HCT116 (cell line): ENCODE measurements around the gene NEURL1. TPM values are rescaled to one million over a fixed set of nuclear protein-coding genes. Genes with fewer than 3 reads are reported as not detected.
A peak's percentile ranks its signal among the peaks of the same experiment; 100 is the strongest.
"Not testable (repeated sequence)": the region's sequence is repeated elsewhere in the genome, so short reads cannot be mapped to it uniquely, and the experiment has no call there.

ENCODE experiments used
- ATAC-seq: fragments of 200-7000 bp; cut with Tn5 transposase; 2 replicates; pipeline ENCODE4 v1.9.1; 2020; ENCODE audit warnings: mild to moderate bottlenecking, moderate library complexity
- BruUV-seq: library from RNA; stranded (reverse); fragments of 400-500 nt; replicated peaks from 2 replicates; lab custom pipeline; 2021; lab: Mats Ljungman, UMichigan
- CTCF ChIA-PET: fragments of 300-600 bp; sonication (Branson Sonifier 250); formaldehyde crosslinking; loops from one replicate; lab custom pipeline; 2021; ENCODE audit warnings: antibody characterized with exemption; lab: Charles Lee
- POLR2A ChIA-PET: fragments of 300-600, 350-600 bp; sonication (Branson Sonifier 250); formaldehyde crosslinking; loops from one replicate; lab custom pipeline; 2021; ENCODE audit warnings: antibody characterized with exemption; lab: Charles Lee
- RAD21 ChIA-PET, 2 experiments: fragments of 300-600 bp; sonication (Branson Sonifier 250); formaldehyde crosslinking; loops; one replicate each; lab custom pipeline; 2023; ENCODE audit warnings: low total read pairs in 2 of 2; ENCODE audit not compliant: uncharacterized antibody in 2 of 2, unreplicated experiment in 2 of 2, low non-redundant PET in 1 of 2; lab: Charles Lee
- DNase-seq: peaks from one replicate; pipeline ENCODE4 v3.0.0-alpha.2; 2010; ENCODE audit warnings: low read depth, low spot score
- H2AFZ ChIP-seq: fragments of 200-600 bp; shearing (Covaris generic), sonication (generic); 2 replicates; pipeline ENCODE4 v1.6.1; 2017; ENCODE audit warnings: low read depth, mixed run types, mixed read lengths, antibody characterized with exemption, low read length; ENCODE audit not compliant: poor library complexity, severe bottlenecking
- H3K27ac ChIP-seq: 2 replicates; pipeline ENCODE4 v1.5.1; 2012; ENCODE audit warnings: low read depth, low read length
- H3K27me3 ChIP-seq: fragments of 200-600 bp; sonication (generic); 2 replicates; pipeline ENCODE4 v1.6.1; 2016; ENCODE audit warnings: mixed run types, low read length, mixed read lengths; ENCODE audit not compliant: insufficient read depth
- H3K36me3 ChIP-seq, 2 experiments: fragments of 200-500 bp in 1 of 2; fragments of 200-600 bp in 1 of 2; sonication (Bioruptor generic) in 1 of 2; sonication (generic) in 1 of 2; 2 replicates each; pipeline versions ENCODE4 v1.5.1 to v1.6.1; 2014 to 2016; ENCODE audit warnings: low read length in 2 of 2, inconsistent platforms in 1 of 2, mixed read lengths in 1 of 2, mixed run types in 1 of 2; ENCODE audit not compliant: insufficient read depth in 2 of 2, control insufficient read depth in 1 of 2
- H3K4me1 ChIP-seq, 2 experiments: fragments of 200-600 bp in 1 of 2; sonication (generic) in 1 of 2; 2 replicates each; pipeline versions ENCODE4 v1.5.1 to v1.6.1; 2012 to 2017; ENCODE audit warnings: low read length in 2 of 2, inconsistent platforms in 1 of 2, mild to moderate bottlenecking in 1 of 2, mixed read lengths in 1 of 2, mixed run types in 1 of 2, moderate library complexity in 1 of 2; ENCODE audit not compliant: insufficient read depth in 2 of 2, control insufficient read depth in 1 of 2
- H3K4me2 ChIP-seq: fragments of 200-600 bp; sonication (generic); 2 replicates; pipeline ENCODE4 v1.6.1; 2017; ENCODE audit warnings: mixed run types, low read length, mixed read lengths
- H3K4me3 ChIP-seq, 2 experiments: fragments of 200-600 bp in 1 of 2; sonication (generic) in 1 of 2; replicated peaks in 1 of 2; 2 replicates each; pipeline ENCODE4 v1.5.1; 2011 to 2016; ENCODE audit warnings: low read length in 2 of 2, control low read depth in 1 of 2, low read depth in 1 of 2, mild to moderate bottlenecking in 1 of 2, mixed read lengths in 1 of 2, mixed run types in 1 of 2
- H3K79me2 ChIP-seq: fragments of 200-600 bp; sonication (generic); 2 replicates; pipeline ENCODE4 v1.6.1; 2017; ENCODE audit warnings: mild to moderate bottlenecking, mixed run types, low read length, moderate library complexity, mixed read lengths; ENCODE audit not compliant: insufficient read depth
- H3K9ac ChIP-seq: fragments of 200-600 bp; sonication (generic); 2 replicates; pipeline ENCODE4 v1.6.1; 2016; ENCODE audit warnings: low read length, mixed read lengths
- H3K9me2 ChIP-seq: fragments of 200-600 bp; sonication (generic), shearing (Covaris generic); 2 replicates; pipeline ENCODE4 v1.6.1; 2017; ENCODE audit warnings: mixed run types, mild to moderate bottlenecking, moderate library complexity; ENCODE audit not compliant: insufficient read depth
- H3K9me3 ChIP-seq, 2 experiments: fragments of 200-500 bp in 1 of 2; fragments of 200-600 bp in 1 of 2; sonication (Bioruptor generic) in 1 of 2; sonication (generic) in 1 of 2; 2 replicates each; pipeline ENCODE4 v1.6.1; 2014 to 2017; ENCODE audit warnings: low read length in 2 of 2, mixed read lengths in 2 of 2, inconsistent platforms in 1 of 2, low read depth in 1 of 2, mild to moderate bottlenecking in 1 of 2, mixed run types in 1 of 2, moderate library complexity in 1 of 2; ENCODE audit not compliant: control insufficient read depth in 1 of 2, insufficient read depth in 1 of 2
- H4K20me1 ChIP-seq: fragments of 200-600 bp; sonication (generic), shearing (Covaris generic); 2 replicates; pipeline ENCODE4 v1.6.1; 2017; ENCODE audit warnings: mixed run types, mild to moderate bottlenecking, moderate library complexity; ENCODE audit not compliant: insufficient read depth
- ATF3 ChIP-seq: IDR thresholded peaks from 2 replicates; pipeline ENCODE4 v1.6.1; 2012
- CBX3 ChIP-seq: IDR thresholded peaks from 2 replicates; pipeline ENCODE4 v1.6.1; 2012; ENCODE audit warnings: low read depth
- CTCF ChIP-seq, 3 experiments: fragments of 200-600 bp in 1 of 3; sonication (generic) in 1 of 3; IDR thresholded peaks in 2 of 3; conservative IDR thresholded peaks in 1 of 3; 2 replicates each; pipeline ENCODE4 v1.5.1; 2012 to 2017; ENCODE audit warnings: low read depth in 2 of 3, low read length in 2 of 3, antibody characterized with exemption in 1 of 3, borderline replicate concordance in 1 of 3, control low read depth in 1 of 3, mild to moderate bottlenecking in 1 of 3, mixed read lengths in 1 of 3, mixed run types in 1 of 3, moderate library complexity in 1 of 3; ENCODE audit not compliant: insufficient read depth in 1 of 3
- EGR1 ChIP-seq: IDR thresholded peaks from 2 replicates; pipeline ENCODE4 v1.6.1; 2012; ENCODE audit warnings: low read depth
- EZH2phosphoT487 ChIP-seq: fragments of 200-600 bp; IDR thresholded peaks from 2 replicates; pipeline ENCODE4 v1.6.1; 2018; ENCODE audit warnings: antibody characterized with exemption, borderline replicate concordance
- JUND ChIP-seq: IDR thresholded peaks from 2 replicates; pipeline ENCODE4 v1.6.1; 2012
- POLR2AphosphoS5 ChIP-seq: IDR thresholded peaks from 2 replicates; pipeline ENCODE4 v1.6.1; 2011; ENCODE audit warnings: mild to moderate bottlenecking, low read depth, low read length, moderate library complexity
- SP1 ChIP-seq: IDR thresholded peaks from 2 replicates; pipeline ENCODE4 v1.6.1; 2012; ENCODE audit warnings: low read depth
- SRF ChIP-seq: IDR thresholded peaks from 2 replicates; pipeline ENCODE4 v1.6.1; 2012; ENCODE audit warnings: low read depth
- YY1 ChIP-seq: IDR thresholded peaks from 2 replicates; pipeline ENCODE4 v1.6.1; 2011; ENCODE audit warnings: low read length, low read depth, moderate library complexity, mild to moderate bottlenecking; ENCODE audit not compliant: insufficient replicate concordance; ENCODE audit errors: extremely low read depth
- ZBTB33 ChIP-seq: IDR thresholded peaks from 2 replicates; pipeline ENCODE4 v1.6.1; 2011; ENCODE audit warnings: mild to moderate bottlenecking, low read length, moderate library complexity; ENCODE audit not compliant: insufficient replicate concordance; ENCODE audit errors: extremely low read depth
- ZFX ChIP-seq: fragments of 450-650 bp; IDR thresholded peaks from 2 replicates; pipeline ENCODE4 v1.6.1; 2017
- ZNF274 ChIP-seq: fragments of 200-500 bp; sonication (Bioruptor generic); IDR thresholded peaks from 2 replicates; pipeline ENCODE4 v1.6.1; 2014; ENCODE audit warnings: mild to moderate bottlenecking, low read depth, low read length, inconsistent platforms
- intact Hi-C: fragments of 100-400 bp; cut with micrococcal nuclease; formaldehyde crosslinking; loops from 2 replicates; pipeline ENCODE4 v1.10.0; 2022
- total RNA-seq: library from RNA; stranded (reverse); gene quantifications from one replicate; pipeline ENCODE4 v1.2.1, GENCODE V29; 2021; ENCODE audit not compliant: unreplicated experiment

NEURL1 gene
- total RNA-seq, 1 experiment from 2014 or later, result 1.4 TPM

- H3K27me3 ChIP-seq, intact Hi-C loops, BruUV-seq, H3K4me2 ChIP-seq, H3K27ac ChIP-seq, H3K79me2 ChIP-seq, H3K4me3 ChIP-seq, POLR2A ChIA-PET, RAD21 ChIA-PET, CTCF ChIA-PET, H3K9me2 ChIP-seq, H3K36me3 ChIP-seq, H4K20me1 ChIP-seq, ATAC-seq, H2AFZ ChIP-seq, H3K9ac ChIP-seq, DNase-seq, H3K9me3 ChIP-seq: not testable (repeated sequence)
- H3K4me1 ChIP-seq, result peaks cover 2 to 25% of the 10 kb centered on the region in 2 experiments
Observed at GRCh38 chr10:103522006-103522405, 28.5 kb downstream of the NEURL1 start.

- Histone ChIP-seq H3K27me3 (no peaks in the 10 kb centered on the region), H3K9me2 (no peaks in the 10 kb centered on the region; the same call in 1 of the 2 replicates), H4K20me1 (no peaks in the 10 kb centered on the region), H3K4me3 (no peak overlapping the region), H3K27ac (no peak overlapping the region), H2AFZ (peak overlapping the region; percentile 91), H3K4me2 (no peak overlapping the region), H3K79me2 (no peaks in the 10 kb centered on the region), H3K9ac (no peak overlapping the region), H3K9me3 (no peaks in the 10 kb centered on the region), H3K36me3 (no peaks in the 10 kb centered on the region), H3K4me1 (peaks cover 10 to 33% of the 10 kb centered on the region in 2 experiments)
- ChIA-PET CTCF (interaction anchor here (0.7 kb wide), 1 partner anchor 82 kb away, joined by 3 read pairs; no protein-coding TSS in a partner anchor), RAD21 (no interaction called here), POLR2A (interaction anchor here (0.8 kb wide), 1 partner anchor 24 kb away, joined by 3 read pairs; no protein-coding TSS in a partner anchor)
- no peak for ATAC-seq
- no peak for TF ChIP-seq JUND
- TF ChIP-seq YY1, result no peak
- no peak for TF ChIP-seq ZNF274
- no peak for TF ChIP-seq ZBTB33
- TF ChIP-seq ATF3, result no peak
- no peak for TF ChIP-seq CTCF (IDR thresholded peaks at IDR 0.05 in 2 of 3, conservative IDR thresholded peaks at IDR 0.05 in 1 of 3; ENCODE audit: borderline replicate concordance in 1 of 3, insufficient read depth in 1 of 3, low read depth in 2 of 3, low read length in 2 of 3)
- no peak for TF ChIP-seq SP1
- TF ChIP-seq SRF, result no peak
- no peak for TF ChIP-seq EZH2phosphoT487
- no peak for TF ChIP-seq CBX3
- no peak for TF ChIP-seq ZFX
- TF ChIP-seq EGR1, result no peak
- no peak for TF ChIP-seq POLR2AphosphoS5
- BruUV-seq, result no TSS peak
- intact Hi-C loops, result no loop called here
- no peak for DNase-seq
Observed at GRCh38 chr10:103523683-103524082, 30.2 kb downstream of the NEURL1 start.
